ENCODE results near the gene SCARB1. TPM values are rescaled to one million over a fixed set of nuclear protein-coding genes. Genes with fewer than 3 reads are reported as not detected.

Gene SCARB1
- total and polyA plus RNA-seq, 9 of the 15 experiments (the other 6 are each of a cell fraction or from before 2014, with no cell fraction given): 0.56 to 157 (median 52.8) TPM

GRCh38 chr12:124874188-124874587 is 10.5 kb upstream of the SCARB1 start:
- H3K4me2 ChIP-seq (ENCODE audit: insufficient read depth, low read length): no peak overlapping the region
- H3K9ac ChIP-seq (ENCODE audit: insufficient read depth in 1 of 2, low read depth in 2 of 2, low read length in 2 of 2): no peak overlapping the region
- no peak overlapping the region for H3K4me3 ChIP-seq
- H2AFZ ChIP-seq (ENCODE audit: low read depth, low read length): no peak overlapping the region
- ChIA-PET POLR2A (interaction anchor here (1.1 kb wide), 1 partner anchor 11 kb away, joined by 3 read pairs; no protein-coding TSS in a partner anchor), CTCF (ENCODE audit: low intra/inter-chr PET ratio) (no interaction called here)
- FAIRE-seq (no peak), DNase-seq (ENCODE audit: extremely low read depth in 1 of 4, low spot score in 3 of 4) (no peak), ATAC-seq (no peak)
- H3K79me2 ChIP-seq (ENCODE audit: control insufficient read depth, insufficient read depth, low read length): no peaks in the 10 kb centered on the region
- in situ Hi-C loops (cut with MboI) (no loop called here), intact Hi-C loops (cut with micrococcal nuclease) (no loop called here)
- H3K27ac ChIP-seq (ENCODE audit: extremely low read depth, low read depth, low read length): no peak overlapping the region
- no TSS peak for BruUV-seq (replicated peaks)
- H3K9me1 ChIP-seq (ENCODE audit: control insufficient read depth, insufficient read depth, low read length): no peaks in the 10 kb centered on the region
- H3K36me3 ChIP-seq (ENCODE audit: control insufficient read depth, insufficient read depth, low read length): no peaks in the 10 kb centered on the region
- no peaks in the 10 kb centered on the region for H4K20me1 ChIP-seq (replicated peaks; ENCODE audit: control insufficient read depth, insufficient read depth, low read length)
- H3K9me3 ChIP-seq (replicated peaks; ENCODE audit: control insufficient read depth, insufficient read depth, low read depth, low read length): no peaks in the 10 kb centered on the region
- 68% methylated on average over 4 of the region's 4 CpGs for WGBS (ENCODE audit: insufficient coverage, low coverage, missing lambda C conversion rate)
- peak; percentile 30 for TF ChIP-seq PHF20 (IDR thresholded peaks at IDR 0.05; ENCODE audit: partially characterized antibody)
- TF ChIP-seq HDAC1 (IDR thresholded peaks at IDR 0.05): 0 out of 4 replicates have a peak, but pooled peaks of 1 of the 2 experiments have one; percentile 21
- no peak for TF ChIP-seq RFX5 (IDR thresholded peaks at IDR 0.05; ENCODE audit: low read depth, low read length)
- no peak for TF ChIP-seq MIER1 (IDR thresholded peaks at IDR 0.05; ENCODE audit: low read depth)
- no peak for TF ChIP-seq ZBTB8A (IDR thresholded peaks at IDR 0.05; ENCODE audit: partially characterized antibody)
- TF ChIP-seq BCOR (IDR thresholded peaks at IDR 0.05): peak; percentile 98
- TF ChIP-seq SMAD1 (IDR thresholded peaks at IDR 0.05; ENCODE audit: low read depth, low read length, partially characterized antibody): no peak
- TF ChIP-seq SMARCA5 (IDR thresholded peaks at IDR 0.05): peak; percentile 61; the same call in 1 of the 2 replicates
- no peak for TF ChIP-seq CBFA2T3 (IDR thresholded peaks at IDR 0.05)
- TF ChIP-seq RBM25 (IDR thresholded peaks at IDR 0.05; ENCODE audit: low read depth, low read length, severe bottlenecking): peak; percentile 60
- peak; percentile 88 for TF ChIP-seq HDAC2 (IDR thresholded peaks at IDR 0.05)
- no peak for TF ChIP-seq TGIF2 (CRISPR knock-in tag; IDR thresholded peaks at IDR 0.05)
- TF ChIP-seq CBX5 (IDR thresholded peaks at IDR 0.05; ENCODE audit: borderline replicate concordance, low read depth): no peak
- TF ChIP-seq ADNP (tag; IDR thresholded peaks at IDR 0.05): peak; percentile 92
- no peak for TF ChIP-seq EP400 (IDR thresholded peaks at IDR 0.05)
- TF ChIP-seq BRD9 (IDR thresholded peaks at IDR 0.05; ENCODE audit: low read depth, partially characterized antibody): no peak
- TF ChIP-seq ZFP91 (CRISPR knock-in tag; IDR thresholded peaks at IDR 0.05): no peak
- TF ChIP-seq KDM1A (IDR thresholded peaks at IDR 0.05): peak; percentile 68 to 87
- no peaks in the 10 kb centered on the region for H3K27me3 ChIP-seq (ENCODE audit: control insufficient read depth in 2 of 2, insufficient read depth in 2 of 2, low read length in 2 of 2)
- H3K4me1 ChIP-seq (replicated peaks in 1 of 2; ENCODE audit: control insufficient read depth in 2 of 2, insufficient read depth in 2 of 2, low read length in 2 of 2): peaks cover 25 to 30% of the 10 kb centered on the region in 2 experiments; a peak in 4 of 5 replicates
